Stimulated activated CD8-positive, alpha-beta memory T cell treated with anti-CD3 and anti-CD28 coated beads, Interleukin-7, amount 100 ng/mL, for 24 hours (primary cell): ENCODE results near the gene PANK4.
"Not testable (repeated sequence)": the region's sequence is repeated elsewhere in the genome, so short reads cannot be mapped to it uniquely, and the experiment has no call there.

Experiments used
- DNase-seq: peaks from one replicate; pipeline ENCODE4 v3.0.0-alpha.2; 2020; ENCODE audit warnings: low read depth

PANK4 gene

GRCh38 chr1:2558861-2559260 lies 32.5 kb upstream of the PANK4 start:
- no peak for DNase-seq

- DNase-seq = no peak
Measured at GRCh38 chr1:2558420-2558819, 32.0 kb upstream of the PANK4 start.

GRCh38 chr1:2557482-2558400 lies 31.3 kb upstream of the PANK4 start:
- no peak for DNase-seq

- DNase-seq = no peak
Measured at GRCh38 chr1:2556678-2557481, 30.5 kb upstream of the PANK4 start.

GRCh38 chr1:2556277-2556677 lies 29.9 kb upstream of the PANK4 start, which contains the start of gene TNFRSF14:
TNFRSF14 (plus strand) TSS chr1:2556371; CDS start chr1:2556665, 294 bp downstream.
- DNase-seq = no peak

GRCh38 chr1:2555634-2556276 lies 29.4 kb upstream of the PANK4 start:
- DNase-seq = no peak

GRCh38 chr1:2554621-2555387 lies 28.4 kb upstream of the PANK4 start:
- DNase-seq = no peak

GRCh38 chr1:2553871-2554620 lies 27.6 kb upstream of the PANK4 start:
- no peak for DNase-seq

- not testable (repeated sequence) for DNase-seq
Measured at GRCh38 chr1:2553076-2553475, 26.7 kb upstream of the PANK4 start.

GRCh38 chr1:2552189-2552588 lies 25.8 kb upstream of the PANK4 start:
- DNase-seq = no peak

GRCh38 chr1:2551544-2551943 lies 25.1 kb upstream of the PANK4 start:
- DNase-seq = not testable (repeated sequence)

- DNase-seq = not testable (repeated sequence)
Measured at GRCh38 chr1:2550309-2550861, 24.0 kb upstream of the PANK4 start.

GRCh38 chr1:2549367-2550029 lies 23.1 kb upstream of the PANK4 start:
- not testable (repeated sequence) for DNase-seq

- DNase-seq = no peak
Measured at GRCh38 chr1:2548068-2548589, 21.7 kb upstream of the PANK4 start.

GRCh38 chr1:2547210-2548067 lies 21.0 kb upstream of the PANK4 start:
- no peak for DNase-seq

- no peak for DNase-seq
Measured at GRCh38 chr1:2546515-2547209, 20.3 kb upstream of the PANK4 start.

GRCh38 chr1:2545754-2546514 lies 19.5 kb upstream of the PANK4 start:
- peak; percentile 71 for DNase-seq
